Panc1 (cell line): ENCODE results near the gene RALB. TPM values are rescaled to one million over a fixed set of nuclear protein-coding genes. Genes with fewer than 3 reads are reported as not detected.

ENCODE experiments used
- ATAC-seq: fragments of 200-7000 bp; cut with Tn5 transposase; 2 replicates; pipeline ENCODE4 v1.9.1; 2020; ENCODE audit warnings: mild to moderate bottlenecking, moderate library complexity
- BruUV-seq: library from RNA; stranded (reverse); fragments of 400-500 nt; replicated peaks from 2 replicates; lab custom pipeline; 2021; lab: Mats Ljungman, UMichigan
- CTCF ChIA-PET: fragments of 300-600 bp; sonication (Branson Sonifier 250); formaldehyde crosslinking; loops from one replicate; lab custom pipeline; 2022; ENCODE audit warnings: antibody characterized with exemption; lab: Charles Lee
- POLR2A ChIA-PET: fragments of 300-600 bp; sonication (Branson Sonifier 250); formaldehyde crosslinking; loops from one replicate; lab custom pipeline; 2022; ENCODE audit warnings: antibody characterized with exemption; lab: Charles Lee
- DNase-seq: peaks from one replicate; pipeline ENCODE4 v3.0.0-alpha.2; 2010; ENCODE audit warnings: low read depth, low spot score
- H3K27ac ChIP-seq: 2 replicates; pipeline ENCODE4 v1.5.1; 2011; ENCODE audit warnings: mild to moderate bottlenecking, low read length, inconsistent platforms
- H3K27me3 ChIP-seq: fragments of 200-500 bp; sonication (Bioruptor generic); 2 replicates; pipeline ENCODE4 v1.6.0; 2014; ENCODE audit warnings: low read length, inconsistent platforms; ENCODE audit not compliant: control insufficient read depth, insufficient read depth
- H3K36me3 ChIP-seq: fragments of 200-500 bp; sonication (Bioruptor generic); 2 replicates; pipeline ENCODE4 v1.5.1; 2014; ENCODE audit warnings: inconsistent platforms, mild to moderate bottlenecking, low read length, moderate library complexity; ENCODE audit not compliant: control insufficient read depth, insufficient read depth
- H3K4me1 ChIP-seq: 2 replicates; pipeline ENCODE4 v1.5.1; 2011; ENCODE audit warnings: inconsistent platforms, mild to moderate bottlenecking, low read length, moderate library complexity; ENCODE audit not compliant: control insufficient read depth, insufficient read depth
- H3K4me3 ChIP-seq, 2 experiments: 2 replicates each; pipeline ENCODE4 v1.5.1; 2011 to 2012; ENCODE audit warnings: low read depth in 2 of 2, low read length in 2 of 2, mild to moderate bottlenecking in 2 of 2, inconsistent platforms in 1 of 2, moderate library complexity in 1 of 2
- H3K9me3 ChIP-seq: fragments of 200-500 bp; sonication (Bioruptor generic); 2 replicates; pipeline ENCODE4 v1.5.1; 2014; ENCODE audit warnings: low read depth, mild to moderate bottlenecking, inconsistent platforms, low read length, moderate library complexity; ENCODE audit not compliant: control insufficient read depth, insufficient read depth
- CTCF ChIP-seq: fragments of 450-650 bp; IDR thresholded peaks from 2 replicates; pipeline ENCODE4 v1.5.1; 2017; ENCODE audit warnings: mild to moderate bottlenecking
- POLR2AphosphoS5 ChIP-seq: IDR thresholded peaks from 2 replicates; pipeline ENCODE4 v1.6.1; 2012; ENCODE audit warnings: mild to moderate bottlenecking, low read depth, low read length, moderate library complexity
- REST ChIP-seq, 2 experiments: IDR thresholded peaks; 2 replicates each; pipeline ENCODE4 v1.6.1; 2011 to 2012; ENCODE audit warnings: low read depth in 2 of 2, control low read depth in 1 of 2, low read length in 1 of 2, mild to moderate bottlenecking in 1 of 2, moderate library complexity in 1 of 2; ENCODE audit not compliant: insufficient read depth in 1 of 2
- SIN3A ChIP-seq: IDR thresholded peaks from 2 replicates; pipeline ENCODE4 v1.6.1; 2012; ENCODE audit warnings: low read depth, mild to moderate bottlenecking, low read length, moderate library complexity, borderline replicate concordance; ENCODE audit not compliant: insufficient read depth
- TCF7L2 ChIP-seq: IDR thresholded peaks from 2 replicates; pipeline ENCODE4 v1.6.1; 2011; ENCODE audit warnings: mild to moderate bottlenecking, low read depth, low read length, inconsistent platforms
- in situ Hi-C: cut with HindIII; loops from 2 replicates; pipeline ENCODE4 v1.10.0; 2016; ENCODE audit warnings: low sequenced_read_pairs, low pct_unique_long_range_greater_than_20kb
- intact Hi-C: fragments of 100-400 bp; cut with micrococcal nuclease; formaldehyde crosslinking; loops from one replicate; pipeline ENCODE4 v1.10.0; 2022; ENCODE audit not compliant: unreplicated experiment
- total RNA-seq: library from RNA; stranded (reverse); gene quantifications from one replicate; pipeline ENCODE4 v1.2.1, GENCODE V29; 2021; ENCODE audit not compliant: unreplicated experiment

The RALB gene
- total RNA-seq, 1 experiment from 2014 or later = 47.8 TPM

GRCh38 chr2:120223034-120223912 lies 29.4 kb upstream of the RALB start, which contains the start of gene TMEM185B:
Gene TMEM185B, minus strand, starts transcription at chr2:120223400. Its CDS starts 424 bp downstream, at chr2:120222976.
- no peak for DNase-seq
- CTCF ChIA-PET = interaction anchor here (1.0 kb wide), 1 partner anchor 90 kb away, joined by 3 read pairs; no protein-coding TSS in a partner anchor
- TF ChIP-seq SIN3A = peak; percentile 73; the same call in 1 of the 2 replicates
- peak; percentile 64 for TF ChIP-seq TCF7L2
- TF ChIP-seq POLR2AphosphoS5 = peak; percentile 96
- no peak; the same call in 1 of the 2 replicates for TF ChIP-seq CTCF
- no peak for TF ChIP-seq REST (IDR thresholded peaks at IDR 0.05; ENCODE audit: insufficient read depth in 1 of 2, low read depth in 2 of 2, low read length in 1 of 2)
- peak; percentile 94 for ATAC-seq
- POLR2A ChIA-PET = interaction anchor here (0.7 kb wide), 1 partner anchor 549 kb away, joined by 3 read pairs; no protein-coding TSS in a partner anchor
- no peaks in the 10 kb centered on the region for H3K27me3 ChIP-seq
- no peaks in the 10 kb centered on the region; the same call in 1 of the 2 replicates for H3K9me3 ChIP-seq
- H3K4me3 ChIP-seq = peak within 1 kb of the TSS; percentile 69 to 70
- in situ Hi-C loops = no loop called here
- intact Hi-C loops = no loop called here
- peaks cover 29% of the 10 kb centered on the region for H3K4me1 ChIP-seq
- H3K36me3 ChIP-seq = peaks cover 4% of the 10 kb centered on the region; the same call in 1 of the 2 replicates
- BruUV-seq = no TSS peak
- H3K27ac ChIP-seq = peak within 1 kb of the TSS; percentile 89

- peak overlapping the region; percentile 69 to 70; a peak in 3 of 4 replicates for H3K4me3 ChIP-seq
- DNase-seq (no peak), ATAC-seq (no peak)
- no peaks in the 10 kb centered on the region for H3K27me3 ChIP-seq
- H3K27ac ChIP-seq = peak overlapping the region; percentile 89
- peaks cover 29% of the 10 kb centered on the region for H3K4me1 ChIP-seq
- ChIA-PET POLR2A (no interaction called here), CTCF (no interaction called here)
- no TSS peak for BruUV-seq
- no peaks in the 10 kb centered on the region; the same call in 1 of the 2 replicates for H3K9me3 ChIP-seq
- in situ Hi-C loops = no loop called here
- no peak for TF ChIP-seq SIN3A
- no peak for TF ChIP-seq TCF7L2
- no peak for TF ChIP-seq CTCF
- TF ChIP-seq REST (IDR thresholded peaks at IDR 0.05; ENCODE audit: insufficient read depth in 1 of 2, low read depth in 2 of 2, low read length in 1 of 2) = no peak
- no peak for TF ChIP-seq POLR2AphosphoS5
- intact Hi-C loops = no loop called here
- peaks cover 4% of the 10 kb centered on the region; the same call in 1 of the 2 replicates for H3K36me3 ChIP-seq
Measured at GRCh38 chr2:120224256-120224655, 28.4 kb upstream of the RALB start.
